Hematopoietic multipotent progenitor cell (in vitro differentiated cells): ENCODE data around the gene CCL17. TPM values are rescaled to one million over a fixed set of nuclear protein-coding genes. Genes with fewer than 3 reads are reported as not detected.

Source experiments
- DNase-seq, 3 donors: peaks; one replicate each; pipeline ENCODE4 v3.0.0-alpha.2; 2011 to 2015; ENCODE audit warnings: low read depth in 2 of 3, low spot score in 2 of 3
- total RNA-seq: library from RNA; depleted of rRNA; stranded (reverse); fragments of >200 nt; gene quantifications from one replicate; pipeline ENCODE4 v1.2.3, GENCODE V29; 2012

The CCL17 gene
- total RNA-seq, 1 donor: not detected

DNA sequence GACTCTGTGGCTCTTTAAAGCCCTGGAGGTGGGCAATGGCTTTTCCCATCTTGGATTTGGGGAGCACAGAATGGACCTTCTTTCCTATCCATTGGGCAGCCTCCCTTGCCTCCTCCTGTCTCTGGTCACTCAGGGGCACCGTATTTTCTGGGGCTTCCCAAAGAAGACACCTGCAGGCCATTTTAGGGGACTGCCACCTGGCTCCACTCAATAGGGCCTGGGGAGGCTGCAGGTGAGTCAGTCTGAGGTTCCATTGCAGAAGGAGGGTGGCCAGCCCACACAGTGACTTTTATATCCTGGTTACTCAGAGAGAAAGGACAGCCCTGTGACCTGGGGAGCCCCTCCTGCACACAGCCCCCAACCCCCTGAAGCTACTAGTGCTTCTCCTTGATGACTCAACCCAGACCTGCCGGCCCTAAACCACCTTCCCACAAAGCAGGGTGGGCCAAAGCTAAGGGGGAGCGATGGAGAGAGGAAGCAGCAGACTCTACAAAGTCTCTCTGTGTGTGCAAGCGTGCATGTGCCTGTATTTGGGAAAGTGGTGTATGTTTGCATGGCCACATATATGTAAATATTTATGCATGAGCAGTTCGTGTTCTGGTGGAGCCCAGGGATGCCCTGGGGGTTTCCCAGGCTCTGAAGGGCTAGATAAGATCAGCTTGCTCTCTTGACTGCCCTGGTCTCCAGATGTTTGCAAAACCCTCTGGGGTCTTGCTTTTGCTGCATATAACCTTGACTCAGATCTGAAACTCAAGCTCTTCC lies 27.3 kb upstream of the CCL17 start:
- DNase-seq: peak in 2 of 3 donors; percentile 42 to 52

DNA sequence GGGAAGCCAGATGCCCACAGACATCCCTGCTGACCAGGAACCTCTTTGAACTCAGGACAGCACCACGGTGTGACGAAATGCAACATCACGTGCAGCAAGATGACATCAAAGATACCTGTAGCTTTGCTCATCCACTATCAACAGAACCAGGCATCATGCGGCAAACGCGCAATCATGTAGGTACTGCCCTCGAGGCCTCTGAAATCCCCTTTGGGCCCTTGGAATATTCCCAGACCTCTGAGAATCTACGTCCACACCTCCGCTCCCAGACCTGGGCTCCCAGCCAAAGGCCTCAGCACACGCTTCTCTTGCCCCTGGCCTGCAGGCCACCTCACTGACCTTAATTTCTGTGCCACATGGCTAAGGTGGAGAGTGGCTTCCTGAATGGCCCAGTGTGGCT lies 25.0 kb upstream of the CCL17 start:
- no peak for DNase-seq

DNA sequence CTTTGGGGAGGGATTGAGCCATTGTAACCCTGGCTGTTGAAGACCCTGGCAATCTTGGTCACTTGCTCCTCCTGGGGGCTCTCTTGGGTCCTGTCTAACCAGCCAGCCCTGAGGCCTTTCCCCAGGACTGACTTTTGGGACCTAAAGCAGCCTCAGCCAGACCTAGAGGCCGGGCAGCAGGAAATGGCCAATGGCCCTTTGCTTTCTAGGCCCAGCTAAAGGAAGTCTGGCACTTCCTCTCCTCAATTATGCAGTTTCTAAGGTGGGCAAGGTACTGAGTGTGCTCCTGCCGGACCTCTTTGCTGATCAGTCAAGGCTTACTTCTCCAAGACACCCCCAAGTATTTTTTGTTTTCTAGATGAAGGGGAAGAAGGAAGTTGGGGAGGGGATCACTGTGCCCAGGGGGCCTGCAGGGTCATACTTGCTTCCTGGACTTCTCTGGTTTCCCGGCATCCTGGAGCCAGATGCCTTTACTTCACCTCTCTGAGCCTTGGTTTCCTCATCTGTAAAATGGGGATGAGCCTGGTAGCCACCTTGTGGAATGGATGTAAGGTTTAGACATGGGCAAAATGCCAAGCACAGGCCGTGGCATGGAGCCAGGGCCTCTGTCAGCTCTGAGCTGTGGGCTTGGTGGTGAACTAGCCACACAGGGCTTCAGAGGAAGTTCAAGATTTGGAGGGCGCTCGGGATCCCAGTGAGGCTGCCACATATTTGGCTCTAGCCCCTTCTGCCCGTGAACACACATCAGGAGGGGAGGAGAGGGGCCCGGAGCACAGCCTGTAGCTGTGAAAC lies 23.7 kb upstream of the CCL17 start:
- peak in 2 of 3 donors; percentile 32 to 71 for DNase-seq

DNA sequence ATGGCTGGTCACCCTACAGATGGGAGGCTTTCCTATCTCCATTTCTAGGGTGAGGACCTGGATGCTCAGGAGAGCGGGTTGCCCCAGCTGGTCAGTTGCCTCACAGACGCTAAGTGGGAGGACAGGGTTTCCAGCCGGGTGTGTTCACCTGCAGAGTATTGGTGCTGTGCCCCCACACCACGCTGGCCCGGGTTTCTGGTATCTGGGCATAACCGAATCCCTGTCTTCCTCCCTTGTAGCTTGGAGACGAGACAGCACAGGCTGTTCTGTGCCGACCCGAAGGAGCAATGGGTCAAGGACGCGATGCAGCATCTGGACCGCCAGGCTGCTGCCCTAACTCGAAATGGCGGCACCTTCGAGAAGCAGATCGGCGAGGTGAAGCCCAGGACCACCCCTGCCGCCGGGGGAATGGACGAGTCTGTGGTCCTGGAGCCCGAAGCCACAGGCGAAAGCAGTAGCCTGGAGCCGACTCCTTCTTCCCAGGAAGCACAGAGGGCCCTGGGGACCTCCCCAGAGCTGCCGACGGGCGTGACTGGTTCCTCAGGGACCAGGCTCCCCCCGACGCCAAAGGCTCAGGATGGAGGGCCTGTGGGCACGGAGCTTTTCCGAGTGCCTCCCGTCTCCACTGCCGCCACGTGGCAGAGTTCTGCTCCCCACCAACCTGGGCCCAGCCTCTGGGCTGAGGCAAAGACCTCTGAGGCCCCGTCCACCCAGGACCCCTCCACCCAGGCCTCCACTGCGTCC lies 22.6 kb upstream of the CCL17 start:
- no peak for DNase-seq

DNA sequence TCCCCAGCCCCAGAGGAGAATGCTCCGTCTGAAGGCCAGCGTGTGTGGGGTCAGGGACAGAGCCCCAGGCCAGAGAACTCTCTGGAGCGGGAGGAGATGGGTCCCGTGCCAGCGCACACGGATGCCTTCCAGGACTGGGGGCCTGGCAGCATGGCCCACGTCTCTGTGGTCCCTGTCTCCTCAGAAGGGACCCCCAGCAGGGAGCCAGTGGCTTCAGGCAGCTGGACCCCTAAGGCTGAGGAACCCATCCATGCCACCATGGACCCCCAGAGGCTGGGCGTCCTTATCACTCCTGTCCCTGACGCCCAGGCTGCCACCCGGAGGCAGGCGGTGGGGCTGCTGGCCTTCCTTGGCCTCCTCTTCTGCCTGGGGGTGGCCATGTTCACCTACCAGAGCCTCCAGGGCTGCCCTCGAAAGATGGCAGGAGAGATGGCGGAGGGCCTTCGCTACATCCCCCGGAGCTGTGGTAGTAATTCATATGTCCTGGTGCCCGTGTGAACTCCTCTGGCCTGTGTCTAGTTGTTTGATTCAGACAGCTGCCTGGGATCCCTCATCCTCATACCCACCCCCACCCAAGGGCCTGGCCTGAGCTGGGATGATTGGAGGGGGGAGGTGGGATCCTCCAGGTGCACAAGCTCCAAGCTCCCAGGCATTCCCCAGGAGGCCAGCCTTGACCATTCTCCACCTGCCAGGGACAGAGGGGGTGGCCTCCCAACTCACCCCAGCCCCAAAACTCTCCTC lies 21.9 kb upstream of the CCL17 start:
- no peak for DNase-seq

DNA sequence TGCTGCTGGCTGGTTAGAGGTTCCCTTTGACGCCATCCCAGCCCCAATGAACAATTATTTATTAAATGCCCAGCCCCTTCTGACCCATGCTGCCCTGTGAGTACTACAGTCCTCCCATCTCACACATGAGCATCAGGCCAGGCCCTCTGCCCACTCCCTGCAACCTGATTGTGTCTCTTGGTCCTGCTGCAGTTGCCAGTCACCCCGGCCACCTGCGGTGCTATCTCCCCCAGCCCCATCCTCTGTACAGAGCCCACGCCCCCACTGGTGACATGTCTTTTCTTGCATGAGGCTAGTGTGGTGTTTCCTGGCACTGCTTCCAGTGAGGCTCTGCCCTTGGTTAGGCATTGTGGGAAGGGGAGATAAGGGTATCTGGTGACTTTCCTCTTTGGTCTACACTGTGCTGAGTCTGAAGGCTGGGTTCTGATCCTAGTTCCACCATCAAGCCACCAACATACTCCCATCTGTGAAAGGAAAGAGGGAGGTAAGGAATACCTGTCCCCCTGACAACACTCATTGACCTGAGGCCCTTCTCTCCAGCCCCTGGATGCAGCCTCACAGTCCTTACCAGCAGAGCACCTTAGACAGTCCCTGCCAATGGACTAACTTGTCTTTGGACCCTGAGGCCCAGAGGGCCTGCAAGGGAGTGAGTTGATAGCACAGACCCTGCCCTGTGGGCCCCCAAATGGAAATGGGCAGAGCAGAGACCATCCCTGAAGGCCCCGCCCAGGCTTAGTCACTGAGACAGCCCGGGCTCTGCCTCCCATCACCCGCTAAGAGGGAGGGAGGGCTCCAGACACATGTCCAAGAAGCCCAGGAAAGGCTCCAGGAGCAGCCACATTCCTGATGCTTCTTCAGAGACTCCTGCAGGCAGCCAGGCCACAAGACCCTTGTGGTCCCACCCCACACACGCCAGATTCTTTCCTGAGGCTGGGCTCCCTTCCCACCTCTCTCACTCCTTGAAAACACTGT lies 21.0 kb upstream of the CCL17 start:
- DNase-seq: no peak

DNA sequence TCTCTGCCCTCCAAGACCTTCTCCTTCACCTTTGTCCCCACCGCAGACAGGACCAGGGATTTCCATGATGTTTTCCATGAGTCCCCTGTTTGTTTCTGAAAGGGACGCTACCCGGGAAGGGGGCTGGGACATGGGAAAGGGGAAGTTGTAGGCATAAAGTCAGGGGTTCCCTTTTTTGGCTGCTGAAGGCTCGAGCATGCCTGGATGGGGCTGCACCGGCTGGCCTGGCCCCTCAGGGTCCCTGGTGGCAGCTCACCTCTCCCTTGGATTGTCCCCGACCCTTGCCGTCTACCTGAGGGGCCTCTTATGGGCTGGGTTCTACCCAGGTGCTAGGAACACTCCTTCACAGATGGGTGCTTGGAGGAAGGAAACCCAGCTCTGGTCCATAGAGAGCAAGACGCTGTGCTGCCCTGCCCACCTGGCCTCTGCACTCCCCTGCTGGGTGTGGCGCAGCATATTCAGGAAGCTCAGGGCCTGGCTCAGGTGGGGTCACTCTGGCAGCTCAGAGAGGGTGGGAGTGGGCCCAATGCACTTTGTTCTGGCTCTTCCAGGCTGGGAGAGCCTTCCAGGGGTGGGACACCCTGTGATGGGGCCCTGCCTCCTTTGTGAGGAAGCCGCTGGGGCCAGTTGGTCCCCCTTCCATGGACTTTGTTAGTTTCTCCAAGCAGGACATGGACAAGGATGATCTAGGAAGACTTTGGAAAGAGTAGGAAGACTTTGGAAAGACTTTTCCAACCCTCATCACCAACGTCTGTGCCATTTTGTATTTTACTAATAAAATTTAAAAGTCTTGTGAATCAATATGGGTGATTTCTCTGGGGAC lies 20.1 kb upstream of the CCL17 start:
- DNase-seq: peak in 1 of 3 donors; percentile 47

DNA sequence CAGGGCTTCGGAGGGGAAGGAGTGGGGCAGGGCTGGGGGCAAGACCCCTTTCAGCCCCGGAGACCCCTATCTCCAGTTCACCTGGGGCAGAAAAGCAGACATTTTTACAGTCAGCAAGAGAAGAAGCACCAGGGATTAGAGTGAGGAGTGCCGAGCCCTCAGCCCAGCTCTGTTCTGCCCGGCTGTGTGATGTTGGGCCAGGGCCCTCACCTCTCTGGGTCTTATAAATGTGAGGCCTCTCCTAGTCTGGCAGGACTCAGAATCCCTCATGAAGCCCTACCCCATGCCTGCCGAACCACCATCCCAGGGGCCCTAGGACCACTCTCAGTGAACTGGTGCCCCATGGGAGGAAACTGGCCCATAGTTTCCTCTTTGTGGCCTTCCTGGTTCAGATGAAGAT lies 19.5 kb upstream of the CCL17 start:
- DNase-seq: no peak

DNA sequence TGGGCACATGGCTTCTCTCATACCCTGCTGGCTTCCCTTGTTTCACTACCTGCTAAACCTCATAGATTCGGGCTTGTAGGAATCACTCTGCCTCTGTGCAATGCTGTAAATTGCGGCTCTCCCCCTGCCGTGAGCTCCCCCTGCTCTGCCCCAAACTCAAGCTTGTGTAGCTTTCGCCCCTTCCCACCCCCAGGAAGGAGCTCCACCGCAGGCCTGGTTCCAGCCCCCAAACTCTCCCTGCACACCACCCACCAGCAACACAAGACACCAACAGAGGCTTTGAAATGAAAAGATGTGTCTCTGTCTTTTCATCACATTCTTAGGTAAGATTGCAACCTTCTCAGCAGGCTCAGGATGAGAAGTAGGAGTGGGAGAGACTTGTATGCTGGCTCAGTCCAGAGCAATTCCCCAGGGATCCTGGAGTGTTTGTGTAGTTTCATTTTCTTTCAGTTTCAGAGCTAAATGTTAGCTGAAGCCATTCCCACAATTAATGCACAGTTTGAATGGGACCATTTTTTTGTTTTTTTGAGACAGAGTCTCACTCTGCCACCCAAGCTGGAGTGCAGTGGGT lies 18.1 kb upstream of the CCL17 start:
- DNase-seq: no peak

DNA sequence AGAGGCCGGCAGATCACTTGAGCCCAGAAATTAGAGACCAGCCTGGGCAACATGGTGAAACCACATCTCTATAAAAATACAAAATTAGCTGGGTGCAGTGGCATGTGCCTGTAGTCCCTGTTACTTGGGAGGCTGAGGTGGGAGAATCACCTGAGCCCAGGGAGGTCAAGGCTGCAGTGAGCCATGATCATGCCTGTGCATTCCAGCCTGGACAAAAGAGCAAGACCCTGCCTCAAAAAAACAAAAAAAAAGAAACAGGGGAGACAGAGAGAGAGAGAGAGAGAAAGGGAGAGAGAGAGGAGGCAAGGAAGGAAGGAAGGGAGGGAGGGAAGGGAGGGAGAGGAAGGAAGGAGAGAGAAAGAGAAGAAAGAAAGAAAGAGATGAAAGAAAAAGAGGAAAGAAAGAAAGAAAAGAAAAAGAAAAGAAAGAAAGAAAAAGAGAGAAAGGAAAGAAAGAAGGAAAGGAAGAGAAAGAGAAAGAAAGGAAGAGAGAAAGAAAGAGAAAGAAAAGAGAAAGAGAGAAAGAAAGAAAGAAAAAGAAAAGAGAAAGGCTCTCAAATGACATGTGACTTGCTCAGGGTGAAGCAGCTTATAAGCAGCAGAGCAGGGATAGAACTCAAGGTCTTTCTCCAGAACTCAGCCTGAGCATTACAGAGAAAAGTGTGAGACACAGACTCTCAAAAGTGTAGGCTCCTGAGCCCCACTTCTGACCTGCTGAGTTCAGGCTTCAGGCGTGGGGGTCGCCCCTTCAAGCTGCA lies 16.8 kb upstream of the CCL17 start:
- no peak for DNase-seq

DNA sequence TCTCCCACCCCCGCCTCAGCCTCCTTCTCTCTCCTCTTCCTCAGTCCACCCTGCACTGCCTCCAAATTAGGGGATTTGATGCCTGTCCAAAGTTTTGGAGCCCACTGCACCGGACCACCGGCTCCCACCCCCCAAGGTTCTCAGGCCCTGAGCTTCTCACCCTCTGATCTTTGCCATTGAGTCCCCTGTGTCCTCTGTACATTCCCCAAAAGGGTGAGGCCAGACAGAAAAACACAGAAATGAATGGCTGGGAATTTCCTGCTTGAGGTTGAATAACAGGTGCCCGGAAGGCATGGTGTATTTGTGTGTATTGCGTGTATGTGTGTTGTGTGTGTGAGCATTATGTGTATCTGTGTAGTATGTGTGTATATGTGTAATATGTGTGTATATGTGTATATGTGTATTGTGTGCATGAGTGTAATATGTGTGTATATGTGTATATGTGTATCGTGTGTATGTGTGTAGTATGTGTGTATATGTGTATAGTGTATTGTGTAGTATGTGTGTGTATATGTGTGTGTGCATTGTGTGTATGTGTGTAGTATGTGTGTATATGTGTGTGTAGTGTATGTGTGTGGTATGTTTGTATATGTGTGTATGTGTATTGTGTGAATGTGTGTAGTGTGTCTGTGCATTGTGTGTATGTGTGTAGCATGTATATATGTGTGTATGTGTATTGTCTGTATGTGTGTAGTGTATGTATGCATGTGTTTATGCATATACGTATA lies 16.0 kb upstream of the CCL17 start:
- DNase-seq: no peak

DNA sequence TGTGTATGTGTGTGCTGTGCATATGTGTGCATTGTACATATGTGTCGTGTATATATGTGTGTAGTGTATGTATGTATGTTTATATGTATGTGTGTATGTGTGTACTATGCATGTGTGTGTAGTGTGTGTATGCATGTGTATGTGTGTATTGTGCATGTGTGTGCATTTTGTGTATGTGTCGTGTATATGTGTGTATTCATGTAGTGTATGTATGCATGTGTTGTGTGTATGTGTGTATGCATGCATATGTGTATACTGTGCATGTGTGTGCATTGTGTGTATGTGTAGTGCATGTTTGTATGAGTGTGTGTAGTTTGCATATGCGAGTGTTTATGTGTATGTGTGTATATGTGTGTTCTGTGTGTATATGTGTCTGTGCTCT lies 15.5 kb upstream of the CCL17 start:
- DNase-seq: no peak

DNA sequence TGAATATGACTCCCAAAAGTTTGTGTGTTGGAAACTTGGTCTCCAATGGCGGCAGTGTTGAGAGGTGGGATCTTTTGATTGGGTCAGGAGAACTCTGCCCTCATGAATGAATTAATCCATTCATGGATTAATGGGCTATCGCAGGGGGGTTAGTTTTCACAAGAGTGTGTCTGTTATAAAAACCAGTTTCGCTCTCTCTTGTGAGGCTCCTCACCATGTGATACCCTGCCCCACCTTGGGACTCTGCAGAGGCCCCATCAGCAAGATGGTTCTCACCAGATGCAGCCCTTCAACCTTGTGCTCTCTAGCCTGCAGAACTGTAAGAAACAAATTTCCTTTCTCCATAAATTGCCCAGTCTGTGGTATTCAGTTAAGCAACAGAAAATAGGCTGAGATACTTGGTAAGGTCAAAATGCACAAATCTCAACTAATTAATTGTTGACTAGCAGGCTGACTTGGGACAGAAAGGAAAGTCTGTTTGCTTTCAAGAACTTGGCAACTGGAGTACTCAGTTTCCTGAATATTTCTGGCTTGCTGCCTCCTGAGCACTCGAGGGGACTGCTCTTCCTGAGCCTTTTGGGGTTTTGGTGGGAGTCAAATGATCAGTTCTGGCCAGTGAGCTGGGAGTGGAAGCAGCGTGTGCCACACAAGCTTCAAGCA lies 13.8 kb upstream of the CCL17 start:
- DNase-seq: no peak

DNA sequence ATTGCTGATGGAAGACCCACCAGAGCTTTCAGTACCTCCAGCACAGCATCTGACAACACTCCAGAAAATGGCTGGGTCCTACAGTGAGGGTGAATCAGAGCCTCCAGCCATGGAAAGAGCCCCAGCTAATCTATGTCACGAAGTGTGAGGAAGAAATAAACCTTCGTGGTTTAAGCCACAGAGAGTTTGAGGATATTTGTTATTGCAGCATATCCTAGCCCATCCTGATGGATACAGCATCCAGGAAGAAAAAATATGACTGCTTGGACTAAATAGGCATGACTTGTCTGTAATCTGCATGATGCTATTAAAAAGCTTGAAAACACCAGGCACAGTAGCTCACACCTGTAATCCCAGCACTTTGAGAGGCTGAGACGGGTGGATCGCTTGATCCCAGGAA lies 13.3 kb upstream of the CCL17 start:
- no peak for DNase-seq

DNA sequence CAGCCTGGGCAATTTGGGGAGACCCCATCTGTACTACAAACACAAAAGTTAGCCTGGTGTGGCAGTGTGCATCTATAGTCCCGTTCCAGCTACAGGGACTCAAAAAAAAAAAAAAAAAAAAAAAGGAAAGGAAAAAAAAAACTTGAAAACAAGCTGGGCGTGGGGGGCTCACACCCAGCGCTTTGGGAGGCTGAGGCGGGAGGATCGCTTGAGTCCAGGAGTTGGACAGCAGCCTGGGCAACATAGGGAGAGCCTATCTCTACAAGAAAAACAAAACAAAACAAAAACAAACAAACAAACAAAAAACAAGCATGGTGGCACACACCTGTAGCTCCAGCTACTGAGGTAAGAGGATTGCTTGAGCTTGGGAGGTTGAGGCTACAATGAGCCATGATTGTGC lies 12.9 kb upstream of the CCL17 start:
- DNase-seq: no peak

DNA sequence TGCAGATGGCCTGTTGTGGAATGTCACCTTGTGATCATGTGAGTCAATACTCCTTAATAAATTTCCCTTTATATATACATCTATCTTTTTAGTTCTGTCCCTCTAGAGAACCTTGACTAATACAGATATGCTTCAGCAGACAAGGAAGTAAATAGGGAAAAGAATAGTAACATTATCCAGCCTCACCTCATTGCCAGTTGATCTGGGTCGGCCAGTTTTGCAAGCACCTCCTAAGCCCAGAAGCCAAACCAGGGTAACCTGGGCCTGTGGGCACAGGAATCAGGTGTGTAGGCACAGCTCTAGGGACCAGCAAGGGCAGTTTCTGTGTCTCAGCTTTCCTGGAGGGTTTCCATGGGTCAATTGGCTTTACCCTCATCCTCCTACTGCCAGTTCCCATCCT lies 11.9 kb upstream of the CCL17 start:
- no peak for DNase-seq

DNA sequence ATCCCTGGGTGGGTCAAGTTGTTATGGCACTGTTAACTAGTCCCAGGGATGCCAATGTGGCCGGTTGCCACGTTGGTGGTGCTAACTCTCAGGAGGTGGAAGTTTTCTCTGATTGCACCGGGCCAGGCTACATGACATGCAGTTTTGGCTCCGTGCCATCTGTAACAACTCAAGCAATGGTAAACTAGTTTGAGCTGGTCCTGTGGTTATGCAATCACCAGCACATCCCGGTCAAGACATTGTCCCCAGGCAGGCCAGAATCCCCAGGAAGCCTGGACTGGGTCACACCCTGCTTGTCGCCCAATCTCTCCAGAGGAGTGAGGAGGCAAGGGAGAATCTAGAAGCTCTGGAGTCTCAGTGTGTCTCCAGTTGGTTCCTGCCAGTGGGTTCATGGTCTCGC lies 10.1 kb upstream of the CCL17 start:
- DNase-seq: no peak
